Erythroblast (primary cell): ENCODE data around the gene TSHZ2.
"Not testable (repeated sequence)": the region's sequence is repeated elsewhere in the genome, so short reads cannot be mapped to it uniquely, and the experiment has no call there.

Experiments used
- DNase-seq, 2 experiments: peaks; one replicate each; lab custom pipeline; 2025; lab: John Stamatoyannopoulos, UW
- GATA1 ChIP-seq: IDR thresholded peaks from 2 replicates; pipeline ENCODE4 v1.6.1; 2011; ENCODE audit warnings: low read depth, mild to moderate bottlenecking, control low read depth, low read length, moderate library complexity
- POLR2A ChIP-seq: IDR thresholded peaks from 2 replicates; pipeline ENCODE4 v1.6.1; 2011; ENCODE audit warnings: mild to moderate bottlenecking, low read length

Gene TSHZ2

DNA sequence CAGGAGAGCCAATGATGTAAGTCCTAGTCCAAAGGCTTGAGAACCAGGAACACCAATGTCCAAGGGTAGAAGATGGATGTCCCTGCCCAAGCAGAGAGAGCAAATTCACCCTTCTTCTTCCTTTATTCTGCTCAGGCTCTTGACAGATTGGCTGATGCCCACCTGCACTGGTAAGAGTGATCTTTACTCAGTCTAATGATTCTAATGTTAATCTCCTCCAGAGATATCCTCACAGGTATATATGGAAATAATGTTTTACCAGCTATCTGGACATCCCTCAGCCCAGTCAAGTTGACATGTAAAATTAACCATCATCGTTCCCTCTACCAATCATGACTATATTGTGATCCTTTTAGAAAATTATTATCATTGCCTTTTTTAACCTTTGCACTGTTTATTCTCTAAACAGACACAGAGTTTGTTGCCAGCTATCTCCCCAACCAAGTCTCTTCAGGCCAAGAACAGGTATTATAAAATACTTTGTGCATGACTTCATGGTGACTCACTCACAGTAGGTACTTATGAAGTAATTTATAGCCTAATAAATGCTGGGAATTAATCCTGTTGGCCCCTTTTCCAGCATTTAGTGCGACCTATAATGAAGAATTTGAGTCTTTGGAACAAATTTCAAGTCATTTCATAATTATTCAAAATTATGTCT, 26.2 kb upstream of the TSHZ2 start:
- DNase-seq: no peak
- TF ChIP-seq GATA1 (no peak), POLR2A (no peak)

DNA sequence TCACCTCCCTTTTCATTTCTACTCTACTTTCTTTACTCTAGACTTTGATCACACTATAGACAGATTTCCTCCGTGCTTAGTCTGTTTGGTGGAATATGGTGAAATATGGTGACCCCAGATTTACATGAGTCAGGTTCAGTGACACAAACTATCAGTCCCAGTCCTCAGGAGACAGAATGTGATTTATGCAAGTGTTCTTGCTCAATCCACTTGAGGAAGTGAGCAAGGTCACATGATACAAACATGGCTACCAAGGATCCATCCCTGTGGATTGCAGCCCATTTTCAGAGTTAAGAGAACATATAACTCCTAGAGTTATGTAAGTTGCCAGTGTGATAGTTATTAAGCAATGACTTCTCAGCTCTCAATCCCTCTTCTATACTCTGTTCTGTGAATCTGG, 23.7 kb upstream of the TSHZ2 start:
- no peak for DNase-seq
- TF ChIP-seq GATA1 (no peak), POLR2A (no peak)

DNA sequence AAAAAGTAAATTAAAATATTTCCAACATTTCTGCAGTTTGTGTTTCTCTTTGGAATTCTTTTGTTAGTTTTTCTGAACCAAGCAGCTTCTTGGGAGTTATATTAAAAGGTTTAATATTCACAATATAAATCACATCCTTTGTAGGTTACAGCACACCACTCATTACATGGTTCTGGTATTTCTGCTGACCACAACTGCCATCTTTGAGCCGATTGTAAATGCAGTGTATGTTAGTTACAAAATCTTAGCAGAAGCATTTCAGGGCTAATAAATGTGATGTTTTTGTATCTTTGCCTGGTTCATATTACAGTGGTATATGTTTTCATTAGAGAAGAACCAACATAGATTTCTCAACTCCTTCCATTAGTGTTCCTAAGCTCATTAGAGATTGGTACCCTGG, 19.1 kb upstream of the TSHZ2 start:
- no peak for TF ChIP-seq GATA1
- TF ChIP-seq POLR2A: no peak

DNA sequence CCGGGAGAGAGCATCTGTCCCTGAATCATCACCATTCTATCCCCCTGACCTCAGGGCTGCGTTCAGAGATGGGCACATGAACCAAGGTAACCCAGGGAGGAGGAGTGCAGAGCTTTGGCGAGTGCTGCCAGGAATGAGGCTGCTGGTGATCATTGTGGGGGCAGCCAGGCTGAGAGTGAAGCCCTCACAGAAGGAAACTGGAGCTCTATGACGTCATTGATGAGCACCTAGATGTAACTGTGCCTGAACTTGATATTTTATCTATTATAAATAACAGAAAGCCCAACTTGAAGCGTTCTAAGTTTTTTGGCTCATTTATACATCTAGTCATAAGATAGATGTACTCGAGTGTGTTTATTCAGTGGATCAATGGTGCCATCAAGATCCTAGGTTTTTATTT, 17.3 kb upstream of the TSHZ2 start:
- TF ChIP-seq POLR2A (no peak), GATA1 (no peak)

More for the DNA sequence above, 19.1 kb upstream of the TSHZ2 start:
- no peak for DNase-seq

DNA sequence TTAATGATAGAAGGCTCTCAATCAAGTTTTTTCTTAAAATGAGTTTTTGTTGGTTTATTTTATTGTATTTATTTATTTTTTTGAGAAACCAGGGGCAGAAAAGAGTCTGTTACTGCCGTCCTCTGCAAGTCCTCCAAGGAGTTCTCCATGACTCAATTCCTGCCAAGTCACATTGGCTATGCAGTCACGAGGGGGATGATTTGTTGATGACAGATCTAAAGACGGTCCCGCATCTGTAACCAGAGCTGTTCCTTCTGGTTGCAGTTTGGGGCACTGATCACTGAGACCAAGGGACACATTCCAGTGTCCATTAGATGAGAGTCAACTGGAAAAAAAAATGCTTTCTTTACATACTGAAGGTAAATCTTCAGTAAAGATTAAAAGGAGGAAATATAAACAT, 13.9 kb upstream of the TSHZ2 start:
- TF ChIP-seq POLR2A: no peak
- no peak for TF ChIP-seq GATA1
- no peak for DNase-seq

More for the DNA sequence above, 17.3 kb upstream of the TSHZ2 start:
- no peak for DNase-seq

DNA sequence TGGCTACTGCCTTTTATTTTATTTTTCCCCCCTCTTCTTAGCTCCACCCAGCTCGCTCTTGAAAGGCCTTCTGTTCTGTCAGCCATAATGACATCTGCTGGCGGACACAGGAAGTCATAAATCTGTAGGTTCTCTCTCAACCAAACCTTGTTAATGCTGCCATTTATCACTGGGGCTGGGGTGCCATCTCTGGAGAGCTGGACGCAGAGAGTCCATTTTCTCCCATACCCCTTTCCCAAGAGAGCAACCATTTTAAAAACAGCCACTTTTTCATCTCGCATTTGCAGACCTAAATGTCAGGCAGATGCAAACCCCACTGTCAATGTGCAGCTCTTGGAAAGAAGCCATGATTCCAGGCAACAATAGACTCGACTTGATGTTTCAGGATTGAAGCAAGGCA, 13.0 kb upstream of the TSHZ2 start:
- TF ChIP-seq POLR2A (no peak), GATA1 (no peak)
- no peak for DNase-seq

DNA sequence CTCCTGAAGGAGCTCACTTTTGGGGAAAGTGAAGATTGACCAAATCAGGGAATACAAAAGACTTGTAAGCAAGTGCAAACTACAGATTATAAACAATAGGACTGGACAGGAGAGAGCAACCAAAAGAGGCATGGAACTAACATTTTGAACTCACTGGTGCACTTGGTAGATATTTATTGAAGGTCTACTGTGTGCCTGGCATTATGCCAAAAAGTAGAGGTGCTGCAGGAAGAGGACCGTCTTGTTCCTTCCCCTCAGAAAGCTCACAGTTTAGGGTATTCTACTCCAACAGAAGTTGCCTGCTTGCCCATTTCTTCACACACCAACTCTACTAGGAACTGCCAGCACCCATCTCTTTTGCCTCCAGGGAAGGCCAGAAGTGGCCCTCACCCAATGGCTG, 10.0 kb upstream of the TSHZ2 start:
- no peak for DNase-seq
- TF ChIP-seq GATA1 (no peak), POLR2A (no peak)

DNA sequence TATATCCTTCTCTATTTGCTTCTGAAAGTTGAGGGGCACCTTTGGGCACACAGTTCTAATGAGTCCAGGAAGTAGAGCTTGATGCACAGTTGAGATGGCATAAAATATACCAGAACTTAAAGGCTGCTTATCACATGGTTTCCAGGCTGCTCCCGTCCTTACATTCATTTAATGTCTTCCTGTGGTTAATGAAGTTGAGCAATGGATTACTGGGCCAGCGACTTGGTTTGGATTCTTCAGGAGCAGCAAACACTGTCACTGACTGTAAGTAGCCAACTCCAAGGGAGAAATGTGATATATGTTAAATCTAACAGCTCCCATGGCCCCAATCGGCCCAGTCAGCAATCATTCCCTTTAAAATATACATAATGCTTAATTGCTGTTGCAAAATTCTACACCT, 9.0 kb upstream of the TSHZ2 start:
- DNase-seq: no peak
- TF ChIP-seq POLR2A: no peak
- no peak for TF ChIP-seq GATA1

DNA sequence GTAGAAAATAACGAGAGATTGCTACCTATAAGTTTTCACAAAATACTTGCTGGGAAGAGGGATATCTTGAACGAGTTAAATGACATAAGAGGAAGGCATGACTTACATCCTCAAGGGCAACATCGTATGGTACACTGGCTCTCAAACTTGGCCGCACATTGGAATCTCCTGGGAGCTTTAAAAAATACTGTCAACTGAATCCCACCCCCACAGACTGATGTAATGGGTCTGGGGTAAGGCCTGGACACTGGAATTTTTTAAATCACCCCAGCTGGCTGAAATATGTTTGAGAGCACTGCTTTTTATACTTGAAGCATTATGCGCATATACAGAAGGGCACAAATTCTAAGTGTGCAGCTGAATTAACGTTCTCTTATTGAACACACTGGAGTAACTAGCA, 8.0 kb upstream of the TSHZ2 start:
- DNase-seq: no peak
- TF ChIP-seq POLR2A: no peak
- no peak for TF ChIP-seq GATA1

DNA sequence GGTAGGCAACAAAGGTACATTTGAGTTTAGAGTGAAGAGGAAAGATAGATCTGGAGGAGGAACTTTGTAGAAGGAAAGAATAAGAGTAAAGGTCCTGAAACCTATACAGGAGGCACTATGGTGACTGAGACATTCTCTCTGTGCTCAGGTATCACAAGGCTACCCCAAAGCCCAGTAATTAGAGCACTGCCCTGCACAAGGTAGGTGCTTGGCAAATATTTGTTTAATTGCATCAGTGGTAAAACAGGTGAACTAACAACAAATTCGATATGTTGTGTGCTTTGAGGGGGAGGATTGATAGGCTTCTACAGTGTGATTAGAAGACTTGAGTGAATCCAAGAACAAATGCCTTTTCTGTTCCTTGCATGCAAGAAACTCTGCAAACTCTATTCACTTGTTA, 6.8 kb upstream of the TSHZ2 start:
- TF ChIP-seq GATA1 (no peak), POLR2A (no peak)
- DNase-seq: no peak

DNA sequence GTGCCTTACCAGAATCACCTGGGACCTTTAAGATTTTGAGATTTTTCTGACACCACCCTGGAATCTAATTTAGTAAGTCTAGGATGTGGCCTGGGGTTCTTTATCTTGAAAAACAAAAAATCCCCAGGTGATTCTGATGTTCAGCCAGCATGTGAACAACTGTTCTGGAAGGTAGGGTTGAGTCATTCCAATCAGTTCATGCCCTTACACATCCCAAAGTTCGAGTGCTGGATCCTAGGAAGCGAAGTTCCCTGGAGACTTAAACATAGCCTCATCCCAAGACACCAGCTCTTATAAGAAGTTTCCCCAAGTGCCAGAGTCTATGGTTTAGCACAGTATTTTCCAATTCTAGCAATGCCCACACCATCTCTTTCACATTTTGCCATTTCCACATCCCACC, 6.3 kb upstream of the TSHZ2 start:
- no peak for DNase-seq
- no peak for TF ChIP-seq GATA1
- TF ChIP-seq POLR2A: no peak

DNA sequence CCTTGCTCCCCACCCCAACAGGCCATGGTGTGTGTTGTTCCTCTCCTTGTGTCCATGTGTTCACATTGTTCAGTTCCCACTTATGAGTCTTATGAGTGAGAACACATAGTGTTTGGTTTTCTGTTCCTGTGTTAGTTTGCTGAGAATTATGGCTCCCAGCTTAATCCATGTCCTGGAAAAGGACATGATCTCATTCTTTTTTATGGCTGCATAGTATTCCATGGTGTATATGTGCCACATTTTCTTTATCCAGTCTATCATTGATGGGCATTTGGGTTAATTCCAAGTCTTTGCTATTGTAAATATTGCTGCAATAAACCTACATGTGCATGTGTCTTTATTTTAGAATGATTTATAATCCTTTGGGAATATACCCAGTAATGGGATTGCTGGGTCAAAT, 5.6 kb upstream of the TSHZ2 start:
- not testable (repeated sequence) for DNase-seq

DNA sequence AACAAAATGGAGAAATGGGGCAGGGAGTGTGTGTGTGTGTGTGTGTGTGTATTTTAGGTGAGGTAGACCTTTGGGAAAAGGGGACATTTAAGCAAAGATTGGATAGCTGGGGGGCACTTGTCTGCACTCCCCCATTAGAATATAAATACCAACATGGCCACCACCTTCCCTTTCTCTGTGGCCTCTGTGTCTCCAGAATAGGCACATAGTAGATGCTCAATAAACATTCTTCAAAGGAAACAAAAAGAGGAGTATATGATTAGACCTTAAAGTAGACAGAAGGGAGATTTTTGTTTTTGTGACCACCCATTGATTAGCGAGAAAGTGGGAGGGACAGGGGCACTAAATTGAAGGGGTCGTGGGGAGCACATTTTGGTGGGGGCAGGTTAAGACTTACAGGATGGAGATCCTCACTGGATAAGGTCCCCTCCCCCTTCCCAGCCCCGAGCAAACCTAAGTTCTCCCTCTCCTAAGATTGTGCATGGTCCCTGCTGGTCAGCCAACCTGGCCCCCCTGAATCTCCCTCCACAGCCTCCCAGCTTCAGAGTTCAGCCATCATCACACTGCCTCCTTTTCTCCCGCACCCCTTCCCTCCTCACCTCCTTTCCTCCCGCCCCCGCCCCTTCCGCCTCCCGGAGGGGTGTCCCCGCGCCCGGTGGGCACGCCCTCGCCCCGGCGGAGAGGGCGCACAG, 514 bp upstream of the TSHZ2 start:
- TF ChIP-seq GATA1 (no peak), POLR2A (no peak)

DNA sequence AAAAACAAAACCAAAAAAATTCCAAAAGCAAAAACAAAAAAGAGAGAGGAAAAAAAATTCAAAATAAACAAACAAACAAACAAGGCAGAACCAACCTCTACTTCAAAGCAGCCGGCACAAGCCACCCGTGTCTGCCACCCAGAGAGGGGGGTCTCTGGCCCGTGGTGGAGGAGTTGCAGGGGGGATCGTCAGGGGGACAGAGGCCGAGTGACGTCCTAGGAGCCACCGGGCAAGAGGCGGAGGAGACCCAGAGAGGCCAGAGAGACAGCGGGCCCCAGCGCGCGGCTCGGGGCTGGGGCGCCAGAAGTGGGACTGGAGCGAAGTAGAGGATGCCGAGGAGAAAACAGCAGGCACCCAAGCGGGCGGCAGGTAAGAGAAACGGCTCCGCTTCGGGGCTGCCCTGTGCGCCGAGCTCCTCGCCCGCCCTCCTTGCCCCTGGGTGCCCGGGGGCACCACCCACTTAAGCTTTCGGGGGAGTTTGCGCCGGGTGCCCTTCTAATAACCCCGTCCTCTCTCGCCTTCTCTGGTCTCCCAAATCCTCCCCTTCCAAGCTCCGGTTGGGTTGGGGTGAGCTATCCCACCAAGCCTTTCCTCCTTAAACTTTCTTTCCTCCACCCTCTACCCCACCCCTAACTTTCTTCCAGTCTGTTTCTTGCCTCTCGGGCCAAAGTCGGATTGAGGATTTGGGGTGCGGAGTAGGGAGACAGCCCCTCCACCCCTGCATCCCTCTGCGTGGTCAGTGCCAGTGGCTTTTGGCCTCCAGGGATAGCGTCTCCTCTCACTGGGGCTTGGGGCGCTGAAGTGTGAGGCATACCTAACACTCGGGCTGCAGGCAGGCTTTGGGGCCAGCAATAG, 1.0 kb downstream of the TSHZ2 start:
- DNase-seq: no peak
- TF ChIP-seq GATA1 (no peak), POLR2A (no peak)

More for the DNA sequence above, 514 bp upstream of the TSHZ2 start:
- DNase-seq: no peak
